Uterus (tissue), 2 donors: Measurements from ENCODE around the gene STARD3NL.

Source experiments
- POLR2A ChIP-seq, 2 donors: fragments of 450-650 bp; IDR thresholded peaks; one replicate each; pipeline ENCODE4 v1.6.1; 2016; ENCODE audit warnings: antibody characterized with exemption in 2 of 2, mild to moderate bottlenecking in 1 of 2, moderate library complexity in 1 of 2
- TF ChIP-seq, protein P1 (sequence below), 4 experiments: fragments of 200-600 bp in 2 of 4; fragments of 450-650 bp in 2 of 4; sonication (generic) in 2 of 4; IDR thresholded peaks; one replicate each; pipeline ENCODE4 v1.5.1; 2016 to 2019; ENCODE audit warnings: antibody characterized with exemption in 4 of 4, mild to moderate bottlenecking in 2 of 4, moderate library complexity in 1 of 4

GRCh38 chr7:38191791-38192190 is 13.7 kb downstream of the STARD3NL start:
- no peak for TF ChIP-seq POLR2A (IDR thresholded peaks at IDR 0.05)
- TF ChIP-seq, protein P1, sequence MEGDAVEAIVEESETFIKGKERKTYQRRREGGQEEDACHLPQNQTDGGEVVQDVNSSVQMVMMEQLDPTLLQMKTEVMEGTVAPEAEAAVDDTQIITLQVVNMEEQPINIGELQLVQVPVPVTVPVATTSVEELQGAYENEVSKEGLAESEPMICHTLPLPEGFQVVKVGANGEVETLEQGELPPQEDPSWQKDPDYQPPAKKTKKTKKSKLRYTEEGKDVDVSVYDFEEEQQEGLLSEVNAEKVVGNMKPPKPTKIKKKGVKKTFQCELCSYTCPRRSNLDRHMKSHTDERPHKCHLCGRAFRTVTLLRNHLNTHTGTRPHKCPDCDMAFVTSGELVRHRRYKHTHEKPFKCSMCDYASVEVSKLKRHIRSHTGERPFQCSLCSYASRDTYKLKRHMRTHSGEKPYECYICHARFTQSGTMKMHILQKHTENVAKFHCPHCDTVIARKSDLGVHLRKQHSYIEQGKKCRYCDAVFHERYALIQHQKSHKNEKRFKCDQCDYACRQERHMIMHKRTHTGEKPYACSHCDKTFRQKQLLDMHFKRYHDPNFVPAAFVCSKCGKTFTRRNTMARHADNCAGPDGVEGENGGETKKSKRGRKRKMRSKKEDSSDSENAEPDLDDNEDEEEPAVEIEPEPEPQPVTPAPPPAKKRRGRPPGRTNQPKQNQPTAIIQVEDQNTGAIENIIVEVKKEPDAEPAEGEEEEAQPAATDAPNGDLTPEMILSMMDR (IDR thresholded peaks at IDR 0.05), result no peak
